Neural progenitor cell (in vitro differentiated cells): Measurements from ENCODE around the gene EEF1G. TPM values are rescaled to one million over a fixed set of nuclear protein-coding genes. Genes with fewer than 3 reads are reported as not detected.

Source experiments
- DNase-seq: peaks from one replicate; pipeline ENCODE4 v3.0.0-alpha.2; 2016; ENCODE audit warnings: low spot score
- H2AFZ ChIP-seq: fragments of 200-600 bp; sonication (generic); replicated peaks from 2 replicates; pipeline ENCODE4 v1.6.1; 2016; ENCODE audit warnings: antibody characterized with exemption
- H3F3A ChIP-seq: fragments of 200-600 bp; sonication (generic); 2 replicates; pipeline ENCODE4 v1.6.1; 2016; ENCODE audit warnings: antibody characterized with exemption, low read depth
- H3K27ac ChIP-seq: fragments of 200-600 bp; sonication (generic); 2 replicates; pipeline ENCODE4 v1.5.1; 2016; ENCODE audit warnings: mild to moderate bottlenecking
- H3K27me3 ChIP-seq: fragments of 200-600 bp; sonication (generic); 2 replicates; pipeline ENCODE4 v1.6.1; 2016; ENCODE audit warnings: mild to moderate bottlenecking, moderate library complexity
- H3K36me3 ChIP-seq: fragments of 200-600 bp; sonication (generic); 2 replicates; pipeline ENCODE4 v1.5.1; 2016
- H3K4me1 ChIP-seq: fragments of 200-600 bp; sonication (generic); 2 replicates; pipeline ENCODE4 v1.6.1; 2016; ENCODE audit warnings: mixed run types
- H3K4me2 ChIP-seq: fragments of 200-600 bp; sonication (generic); 2 replicates; pipeline ENCODE4 v1.6.1; 2016
- H3K4me3 ChIP-seq: fragments of 200-600 bp; sonication (generic); 2 replicates; pipeline ENCODE4 v1.5.1; 2016
- H3K79me2 ChIP-seq: fragments of 200-600 bp; sonication (generic); 2 replicates; pipeline ENCODE4 v1.6.1; 2016; ENCODE audit warnings: low read depth
- H3K9ac ChIP-seq: fragments of 200-600 bp; sonication (generic); 2 replicates; pipeline ENCODE4 v1.6.1; 2016
- H3K9me3 ChIP-seq: fragments of 200-600 bp; sonication (generic); 2 replicates; pipeline ENCODE4 v1.5.1; 2016; ENCODE audit warnings: low read depth
- H4K20me1 ChIP-seq: fragments of 200-600 bp; sonication (generic); 2 replicates; pipeline ENCODE4 v1.6.1; 2016; ENCODE audit warnings: low read depth
- H3K27ac Mint-ChIP-seq: 3 replicates; pipeline ENCODE4 v1.8.0; 2021; ENCODE audit warnings: mixed read lengths
- H3K27me3 Mint-ChIP-seq: 2 replicates; pipeline ENCODE4 v1.8.0; 2022; ENCODE audit warnings: low read depth, mild to moderate bottlenecking, inconsistent platforms, moderate library complexity, mixed read lengths; ENCODE audit not compliant: insufficient read depth
- H3K36me3 Mint-ChIP-seq: 3 replicates; pipeline ENCODE4 v1.8.0; 2021; ENCODE audit warnings: mixed read lengths
- H3K4me1 Mint-ChIP-seq: 3 replicates; pipeline ENCODE4 v1.8.0; 2021; ENCODE audit warnings: mixed read lengths
- H3K4me3 Mint-ChIP-seq: 3 replicates; pipeline ENCODE4 v1.8.0; 2021; ENCODE audit warnings: mild to moderate bottlenecking, moderate library complexity, mixed read lengths
- H3K9me3 Mint-ChIP-seq: 3 replicates; pipeline ENCODE4 v1.8.0; 2020; ENCODE audit warnings: mixed read lengths
- EZH2 ChIP-seq: fragments of 200-600 bp; sonication (generic); IDR thresholded peaks from 2 replicates; pipeline ENCODE4 v1.6.1; 2017; ENCODE audit warnings: antibody characterized with exemption, mild to moderate bottlenecking, moderate library complexity
- EZH2phosphoT487 ChIP-seq: fragments of 200-600 bp; sonication (generic); IDR thresholded peaks from 2 replicates; pipeline ENCODE4 v1.6.1; 2017; ENCODE audit warnings: antibody characterized with exemption
- total RNA-seq: library from RNA; depleted of rRNA; stranded (reverse); fragments of >200 nt; gene quantifications from 2 replicates; pipeline ENCODE4 v1.2.3, GENCODE V29; 2015; ENCODE audit warnings: low replicate concordance
- TF ChIP-seq, protein P1 (sequence below): fragments of 200-600 bp; sonication (generic); IDR thresholded peaks from 2 replicates; pipeline ENCODE4 v1.5.1; 2017; ENCODE audit warnings: antibody characterized with exemption, mild to moderate bottlenecking

Gene EEF1G
- total RNA-seq, 1 donor from 2014 or later = 2,358 TPM

DNA sequence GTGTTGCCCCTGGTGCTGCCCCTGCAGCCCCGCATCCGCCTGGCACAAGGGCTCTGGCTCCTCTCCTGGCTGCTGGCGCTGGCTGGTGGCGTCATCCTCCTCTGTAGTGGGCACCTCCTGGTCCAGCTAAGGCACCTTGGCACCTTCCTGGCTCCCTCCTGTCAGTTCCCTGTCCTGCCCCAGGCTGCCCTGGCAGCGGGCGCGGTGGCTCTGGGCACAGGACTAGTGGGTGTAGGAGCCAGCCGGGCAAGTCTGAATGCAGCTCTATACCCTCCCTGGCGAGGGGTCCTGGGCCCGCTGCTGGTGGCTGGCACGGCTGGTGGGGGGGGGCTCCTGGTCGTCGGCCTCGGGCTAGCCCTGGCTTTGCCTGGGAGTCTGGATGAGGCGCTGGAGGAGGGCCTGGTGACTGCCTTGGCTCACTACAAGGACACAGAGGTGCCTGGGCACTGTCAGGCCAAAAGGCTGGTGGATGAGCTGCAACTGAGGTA lies 39.6 kb upstream of the EEF1G start:
- Histone ChIP-seq H3K79me2 (no peaks in the 10 kb centered on the region), H3K27ac (no peak overlapping the region), H3K27me3 (peaks cover 13% of the 10 kb centered on the region), H4K20me1 (no peaks in the 10 kb centered on the region), H3K36me3 (no peaks in the 10 kb centered on the region), H3K9ac (no peak overlapping the region), H3F3A (peaks cover 20% of the 10 kb centered on the region), H3K4me2 (peak overlapping the region; percentile 81), H3K9me3 (no peaks in the 10 kb centered on the region), H3K4me1 (peaks cover 7% of the 10 kb centered on the region), H3K4me3 (peak overlapping the region; percentile 94), H2AFZ (no peak overlapping the region)
- Mint-ChIP-seq H3K4me1 (peaks cover 25% of the 10 kb centered on the region), H3K27ac (no peak overlapping the region), H3K4me3 (peak overlapping the region; percentile 27), H3K27me3 (peaks cover 4% of the 10 kb centered on the region), H3K9me3 (no peaks in the 10 kb centered on the region), H3K36me3 (peaks cover 2% of the 10 kb centered on the region)
- no peak for DNase-seq
- TF ChIP-seq EZH2phosphoT487 (no peak), EZH2 (no peak)
- TF ChIP-seq, protein P1, sequence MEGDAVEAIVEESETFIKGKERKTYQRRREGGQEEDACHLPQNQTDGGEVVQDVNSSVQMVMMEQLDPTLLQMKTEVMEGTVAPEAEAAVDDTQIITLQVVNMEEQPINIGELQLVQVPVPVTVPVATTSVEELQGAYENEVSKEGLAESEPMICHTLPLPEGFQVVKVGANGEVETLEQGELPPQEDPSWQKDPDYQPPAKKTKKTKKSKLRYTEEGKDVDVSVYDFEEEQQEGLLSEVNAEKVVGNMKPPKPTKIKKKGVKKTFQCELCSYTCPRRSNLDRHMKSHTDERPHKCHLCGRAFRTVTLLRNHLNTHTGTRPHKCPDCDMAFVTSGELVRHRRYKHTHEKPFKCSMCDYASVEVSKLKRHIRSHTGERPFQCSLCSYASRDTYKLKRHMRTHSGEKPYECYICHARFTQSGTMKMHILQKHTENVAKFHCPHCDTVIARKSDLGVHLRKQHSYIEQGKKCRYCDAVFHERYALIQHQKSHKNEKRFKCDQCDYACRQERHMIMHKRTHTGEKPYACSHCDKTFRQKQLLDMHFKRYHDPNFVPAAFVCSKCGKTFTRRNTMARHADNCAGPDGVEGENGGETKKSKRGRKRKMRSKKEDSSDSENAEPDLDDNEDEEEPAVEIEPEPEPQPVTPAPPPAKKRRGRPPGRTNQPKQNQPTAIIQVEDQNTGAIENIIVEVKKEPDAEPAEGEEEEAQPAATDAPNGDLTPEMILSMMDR = no peak

GRCh38 chr11:62612366-62613290 lies 38.9 kb upstream of the EEF1G start, which contains the start of the genes EML3 and ROM1:
Gene EML3 (minus strand): TSS chr11:62612775. CDS start chr11:62612457, 318 bp downstream.
Gene ROM1 (plus strand): TSS chr11:62613257. CDS start chr11:62613282, 25 bp downstream.
- Mint-ChIP-seq H3K27ac (peak within 1 kb of the TSS; percentile 95), H3K27me3 (peaks cover 4% of the 10 kb centered on the region), H3K4me3 (peak within 1 kb of the TSS; percentile 94), H3K9me3 (no peaks in the 10 kb centered on the region), H3K36me3 (peaks cover 5% of the 10 kb centered on the region), H3K4me1 (peaks cover 27% of the 10 kb centered on the region)
- Histone ChIP-seq H2AFZ (peak within 1 kb of the TSS; percentile 82), H3K9ac (peak within 1 kb of the TSS; percentile 52), H3K27me3 (peaks cover 13% of the 10 kb centered on the region), H3K4me3 (peak within 1 kb of the TSS; percentile 94), H3K4me1 (peaks cover 7% of the 10 kb centered on the region), H3K79me2 (no peaks in the 10 kb centered on the region), H3K9me3 (no peaks in the 10 kb centered on the region), H3K36me3 (no peaks in the 10 kb centered on the region), H3F3A (peaks cover 20% of the 10 kb centered on the region), H4K20me1 (no peaks in the 10 kb centered on the region), H3K27ac (no peak within 1 kb of the TSS), H3K4me2 (peak within 1 kb of the TSS; percentile 81)
- DNase-seq = peak; percentile 97
- TF ChIP-seq EZH2 (no peak), EZH2phosphoT487 (no peak)
- TF ChIP-seq, protein P1 = peak; percentile 99

DNA sequence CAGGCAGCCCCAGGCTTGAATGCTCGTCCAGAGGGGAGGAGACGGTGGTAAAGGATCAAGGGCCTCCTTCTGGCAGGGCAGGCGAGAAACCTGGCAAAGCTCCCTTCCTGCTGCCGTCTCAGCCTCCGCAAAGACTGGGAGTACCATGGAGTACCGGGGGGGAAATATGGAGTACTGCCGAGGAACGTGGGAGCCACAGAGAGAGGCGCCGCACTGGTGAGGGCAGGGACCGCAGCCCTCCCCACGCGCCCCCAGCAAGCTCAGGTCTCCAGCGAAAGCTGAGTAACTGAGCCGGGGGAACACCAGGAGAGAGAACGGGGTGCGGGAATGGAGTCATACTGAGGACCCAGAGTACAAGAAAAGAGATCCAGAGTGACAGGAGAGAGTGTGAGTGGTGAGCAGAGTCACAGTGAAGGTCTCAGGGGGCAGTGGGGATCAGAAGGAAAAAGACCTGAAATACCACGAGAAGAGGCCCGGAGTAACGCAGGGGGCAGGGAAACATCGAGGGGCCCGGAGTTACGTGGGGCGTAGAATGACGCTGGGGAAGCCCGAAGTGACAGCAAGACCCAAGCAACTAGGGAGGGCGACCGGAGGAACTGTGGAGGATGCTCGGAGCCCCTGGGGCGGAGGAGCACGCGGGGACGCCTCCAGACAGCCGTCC lies 38.1 kb upstream of the EEF1G start:
- peaks cover 20% of the 10 kb centered on the region for H3F3A ChIP-seq
- no peaks in the 10 kb centered on the region for H3K36me3 ChIP-seq
- H2AFZ ChIP-seq = peak overlapping the region; percentile 82
- peak overlapping the region; percentile 81 for H3K4me2 ChIP-seq
- Mint-ChIP-seq H3K4me1 (peaks cover 29% of the 10 kb centered on the region), H3K27ac (peak overlapping the region; percentile 91), H3K4me3 (peak overlapping the region; percentile 94), H3K27me3 (peaks cover 4% of the 10 kb centered on the region), H3K36me3 (peaks cover 7% of the 10 kb centered on the region), H3K9me3 (no peaks in the 10 kb centered on the region)
- H4K20me1 ChIP-seq = no peaks in the 10 kb centered on the region
- H3K27ac ChIP-seq = no peak overlapping the region
- no peaks in the 10 kb centered on the region for H3K79me2 ChIP-seq
- no peaks in the 10 kb centered on the region for H3K9me3 ChIP-seq
- H3K4me3 ChIP-seq = peak overlapping the region; percentile 94
- peak; percentile 60 for DNase-seq
- no peak for TF ChIP-seq EZH2
- no peak for TF ChIP-seq EZH2phosphoT487
- TF ChIP-seq, protein P1 = no peak
- H3K4me1 ChIP-seq = peaks cover 7% of the 10 kb centered on the region
- peak overlapping the region; percentile 52 for H3K9ac ChIP-seq
- H3K27me3 ChIP-seq = peaks cover 13% of the 10 kb centered on the region
